Right lobe of liver (tissue), 5 donors: ENCODE data around the gene ELF3. TPM values are rescaled to one million over a fixed set of nuclear protein-coding genes. Genes with fewer than 3 reads are reported as not detected.

Experiments used
- microRNA-seq, 2 donors: library from miRNA; unstranded; fragments of <30 nt; microRNA quantifications; one replicate each; pipeline ENCODE4, GENCODE V29; 2019 to 2020
- small RNA-seq, 2 experiments: library from RNA; depleted of rRNA; stranded (forward); fragments of <200 nt; gene quantifications; one replicate each; pipeline ENCODE3, GENCODE V24; 2016
- total RNA-seq, 6 experiments: library from RNA; depleted of rRNA in 2 of 6; stranded (reverse); fragments of >200 nt in 2 of 6; fragmentation: NEBNext Ultra II Directional in 3 of 6; extraction: Animal tissue kit (Norgen Biotek cat#: 25700) in 3 of 6; gene quantifications; one replicate each; pipeline versions ENCODE4 v1.1.0 to v1.2.4, GENCODE V29; 2016 to 2023
- donor health status: DM: no; HTN: no; CAD: no.
- donor health status: DM: no; HTN: no; CAD: no.
- donor health status: DM: no; HTN: yes; CAD: no.
- donor health status: DM: no; HTN: yes; CAD: no.

The ELF3 gene
- total RNA-seq, 6 experiments from 2014 or later: 12.6 to 266 (median 57.8) TPM

Small RNAs within 50 kb of the gene (microRNA-seq; reads per million reads assigned to microRNA genes)
- gene MIR6740: 0 to 0.64 reads per million in 2 donors

Small RNAs within 50 kb of the gene (small RNA-seq; reads per million reads assigned to genes)
- gene AL691482.1 (0 reads per million in 2 experiments), gene AL691482.2 (0 reads per million in 2 experiments), gene MIR6740 (0 reads per million in 2 experiments), gene RF00156 (0 reads per million in 2 experiments)

Other genes starting within 250 kb of the ELF3 start
- 10 to 100 TPM; 10.3 to 21.7 (median 19.1) TPM for gene IPO9, start 181.4 kb upstream of the ELF3 start, total RNA-seq
- 1 to 10 TPM; 2.5 to 8.1 (median 4.8) TPM for gene SHISA4, start 121.7 kb upstream of the ELF3 start, total RNA-seq
- 1 to 10 TPM; 1.1 to 3.5 (median 2.1) TPM for gene LMOD1, start 64.0 kb upstream of the ELF3 start, total RNA-seq
- gene TIMM17A, start 55.1 kb upstream of the ELF3 start, total RNA-seq: 10 to 100 TPM; 26.5 to 44.1 (median 38.1) TPM
- gene RNPEP, start 27.9 kb upstream of the ELF3 start, total RNA-seq: 10 to 100 TPM; 28.9 to 51.5 (median 41.3) TPM
- under 1 TPM in 4 of 6 experiments, not detected in 2; 0.12 to 0.49 (median 0.12) TPM for gene GPR37L1, start 112.3 kb downstream of the ELF3 start, total RNA-seq
- 10 to 100 TPM; 23.1 to 57.7 (median 36.1) TPM for gene ARL8A, start 134.2 kb downstream of the ELF3 start, total RNA-seq
- gene PTPN7, start 150.0 kb downstream of the ELF3 start, total RNA-seq: 1 to 10 TPM in 2 of 6 experiments, under 1 TPM in 4; 0.18 to 5.1 (median 0.73) TPM
- gene LGR6, start 183.2 kb downstream of the ELF3 start, total RNA-seq: 1 to 10 TPM in 3 of 6 experiments, under 1 TPM in 3; 0.17 to 2.0 (median 1.0) TPM